Mesenchymal stem cell (in vitro differentiated cells and primary cell): Measurements from ENCODE around the gene KANK4.
A peak's percentile ranks its signal among the peaks of the same experiment; 100 is the strongest.

Experiments
- DNase-seq: peaks from one replicate; pipeline ENCODE4 v3.0.0-alpha.2; 2013
- H2AFZ ChIP-seq: one replicate; pipeline ENCODE4 v1.6.1; 2013; ENCODE audit warnings: low read depth, mild to moderate bottlenecking, control low read depth, inconsistent platforms, low read length, moderate library complexity
- H2AK5ac ChIP-seq: 2 replicates; pipeline ENCODE4 v1.6.1; 2013; ENCODE audit warnings: low read length, moderate library complexity, mild to moderate bottlenecking, inconsistent platforms; ENCODE audit not compliant: severe bottlenecking
- H2BK120ac ChIP-seq: one replicate; pipeline ENCODE4 v1.6.1; 2013; ENCODE audit warnings: low read depth, mild to moderate bottlenecking, inconsistent platforms, low read length, moderate library complexity
- H2BK12ac ChIP-seq, 2 experiments: one replicate each; pipeline ENCODE4 v1.6.1; 2013; ENCODE audit warnings: inconsistent platforms in 2 of 2, low read length in 2 of 2, mild to moderate bottlenecking in 2 of 2, moderate library complexity in 2 of 2, control low read depth in 1 of 2
- H2BK15ac ChIP-seq: one replicate; pipeline ENCODE4 v1.6.1; 2013; ENCODE audit warnings: mild to moderate bottlenecking, low read depth, inconsistent platforms; ENCODE audit not compliant: poor library complexity, severe bottlenecking
- H2BK5ac ChIP-seq: 2 replicates; pipeline ENCODE4 v1.6.1; 2013; ENCODE audit warnings: low read depth, mild to moderate bottlenecking, low read length, control low read depth, inconsistent platforms; ENCODE audit not compliant: poor library complexity, severe bottlenecking
- H3K14ac ChIP-seq, 2 experiments: one replicate each; pipeline ENCODE4 v1.6.1; 2013; ENCODE audit warnings: inconsistent platforms in 2 of 2, low read length in 2 of 2, control low read depth in 1 of 2, mild to moderate bottlenecking in 1 of 2, moderate library complexity in 1 of 2
- H3K18ac ChIP-seq, 2 experiments: one replicate each; pipeline ENCODE4 v1.6.1; 2013; ENCODE audit warnings: inconsistent platforms in 2 of 2, low read length in 2 of 2, control low read depth in 1 of 2, low read depth in 1 of 2, mild to moderate bottlenecking in 1 of 2
- H3K23ac ChIP-seq, 2 experiments: one replicate each; pipeline ENCODE4 v1.6.1; 2013; ENCODE audit warnings: inconsistent platforms in 2 of 2, low read length in 2 of 2, mild to moderate bottlenecking in 2 of 2, moderate library complexity in 2 of 2, control low read depth in 1 of 2
- H3K27ac ChIP-seq: 2 replicates; pipeline ENCODE4 v1.5.1; 2013; ENCODE audit warnings: mild to moderate bottlenecking, moderate library complexity, low read length, control low read depth, inconsistent platforms; ENCODE audit not compliant: poor library complexity, severe bottlenecking
- H3K27me3 ChIP-seq, 2 experiments: 2 replicates each; pipeline versions ENCODE4 v1.6.1 to v1.7.0; 2013; ENCODE audit warnings: low read length in 2 of 2, mild to moderate bottlenecking in 2 of 2, moderate library complexity in 2 of 2, control low read depth in 1 of 2, inconsistent platforms in 1 of 2; ENCODE audit not compliant: control insufficient read depth in 1 of 2, insufficient read depth in 1 of 2
- H3K36me3 ChIP-seq, 2 experiments: 2 replicates each; pipeline versions ENCODE4 v1.6.1 to v1.7.0; 2013; ENCODE audit warnings: low read length in 2 of 2, control low read depth in 1 of 2, inconsistent platforms in 1 of 2, low read depth in 1 of 2, mild to moderate bottlenecking in 1 of 2; ENCODE audit not compliant: insufficient read depth in 2 of 2, control insufficient read depth in 1 of 2
- H3K4ac ChIP-seq, 2 experiments: one replicate each; pipeline ENCODE4 v1.6.1; 2013; ENCODE audit warnings: inconsistent platforms in 2 of 2, low read length in 2 of 2, mild to moderate bottlenecking in 2 of 2, moderate library complexity in 2 of 2, control low read depth in 1 of 2, low read depth in 1 of 2
- H3K4me1 ChIP-seq: 2 replicates; pipeline ENCODE4 v1.6.1; 2013; ENCODE audit warnings: low read depth, low read length, control low read depth; ENCODE audit not compliant: control insufficient read depth, insufficient read depth
- H3K4me2 ChIP-seq: 2 replicates; pipeline ENCODE4 v1.6.1; 2013; ENCODE audit warnings: low read length, mild to moderate bottlenecking, inconsistent platforms; ENCODE audit not compliant: poor library complexity, severe bottlenecking
- H3K4me3 ChIP-seq, 2 experiments: 2 replicates each; pipeline versions ENCODE4 v1.5.1 to v1.7.0; 2013; ENCODE audit warnings: low read length in 2 of 2, mild to moderate bottlenecking in 2 of 2, control low read depth in 1 of 2, low read depth in 1 of 2; ENCODE audit not compliant: insufficient read depth in 1 of 2
- H3K79me1 ChIP-seq: replicated peaks from 2 replicates; pipeline ENCODE4 v1.6.1; 2013; ENCODE audit warnings: mild to moderate bottlenecking, control low read depth, low read length, inconsistent platforms; ENCODE audit not compliant: poor library complexity, severe bottlenecking
- H3K9ac ChIP-seq: 2 replicates; pipeline ENCODE4 v1.7.0; 2013; ENCODE audit warnings: mild to moderate bottlenecking, low read length, moderate library complexity
- H3K9me3 ChIP-seq: 2 replicates; pipeline ENCODE4 v1.7.0; 2013; ENCODE audit warnings: mild to moderate bottlenecking, low read length; ENCODE audit not compliant: control insufficient read depth
- H4K8ac ChIP-seq: one replicate; pipeline ENCODE4 v1.6.1; 2013; ENCODE audit warnings: inconsistent platforms, mild to moderate bottlenecking, low read length, moderate library complexity
- H4K91ac ChIP-seq: one replicate; pipeline ENCODE4 v1.6.1; 2013; ENCODE audit warnings: mild to moderate bottlenecking, low read length, inconsistent platforms
- WGBS: methylation state at CpG from one replicate; pipeline ENCODE4 v1.1.7; 2013; ENCODE audit warnings: mixed read lengths; 5-methylcytosine and 5-hydroxymethylcytosine counted together

The KANK4 gene

GRCh38 chr1:62268315-62268714 lies 50.9 kb downstream of the KANK4 start:
- Histone ChIP-seq H3K14ac (no peak overlapping the region), H2BK120ac (no peak overlapping the region), H3K23ac (peak overlapping the region in 1 of 2 experiments; percentile 18), H3K27ac (no peak overlapping the region), H3K79me1 (no peaks in the 10 kb centered on the region), H3K4me3 (no peak overlapping the region), H2BK5ac (no peak overlapping the region), H3K18ac (no peak overlapping the region), H3K27me3 (peaks cover 9 to 11% of the 10 kb centered on the region in 2 experiments), H3K9me3 (no peaks in the 10 kb centered on the region), H3K4me2 (no peak overlapping the region), H2BK12ac (no peak overlapping the region), H2BK15ac (no peak overlapping the region), H2AFZ (no peak overlapping the region), H3K4ac (no peak overlapping the region), H2AK5ac (no peak overlapping the region), H3K36me3 (no peaks in the 10 kb centered on the region), H4K8ac (no peak overlapping the region), H3K4me1 (peaks cover 4% of the 10 kb centered on the region), H4K91ac (no peak overlapping the region), H3K9ac (no peak overlapping the region)
- 85% methylated on average over 8 of the region's 8 CpGs for WGBS
- DNase-seq = no peak

- H3K4ac ChIP-seq = no peak overlapping the region
- no peak overlapping the region for H3K18ac ChIP-seq
- H4K8ac ChIP-seq = no peak overlapping the region
- H4K91ac ChIP-seq = peak overlapping the region; percentile 40
- H3K14ac ChIP-seq = peak overlapping the region in 1 of 2 experiments; percentile 94
- DNase-seq = no peak
- no peak overlapping the region for H2BK15ac ChIP-seq
- H2BK120ac ChIP-seq = no peak overlapping the region
- 77% methylated on average over 8 of the region's 9 CpGs for WGBS
- no peak overlapping the region for H3K23ac ChIP-seq
- H3K4me2 ChIP-seq = no peak overlapping the region
- peaks cover 7% of the 10 kb centered on the region for H3K4me1 ChIP-seq
- peak overlapping the region in 1 of 2 experiments; percentile 2 for H2BK12ac ChIP-seq
- H3K4me3 ChIP-seq = no peak overlapping the region
- no peaks in the 10 kb centered on the region for H3K36me3 ChIP-seq
- peak overlapping the region; percentile 19 for H2AFZ ChIP-seq
- no peak overlapping the region for H2AK5ac ChIP-seq
- no peak overlapping the region for H3K27ac ChIP-seq
- no peak overlapping the region for H2BK5ac ChIP-seq
- H3K9ac ChIP-seq = no peak overlapping the region
- peaks cover 15 to 16% of the 10 kb centered on the region in 2 experiments for H3K27me3 ChIP-seq
- H3K9me3 ChIP-seq = no peaks in the 10 kb centered on the region
- no peaks in the 10 kb centered on the region for H3K79me1 ChIP-seq
Measured at GRCh38 chr1:62265956-62266935, 53.0 kb downstream of the KANK4 start.

GRCh38 chr1:62263814-62264353 lies 55.4 kb downstream of the KANK4 start:
- Histone ChIP-seq H2BK5ac (no peak overlapping the region), H2BK15ac (no peak overlapping the region), H3K79me1 (no peaks in the 10 kb centered on the region), H3K9me3 (no peaks in the 10 kb centered on the region), H3K36me3 (no peaks in the 10 kb centered on the region), H3K9ac (no peak overlapping the region), H3K18ac (no peak overlapping the region), H2BK12ac (no peak overlapping the region), H4K8ac (no peak overlapping the region), H3K14ac (no peak overlapping the region), H3K23ac (no peak overlapping the region), H3K27ac (no peak overlapping the region), H4K91ac (no peak overlapping the region), H3K4me3 (no peak overlapping the region), H2BK120ac (no peak overlapping the region), H3K4ac (no peak overlapping the region), H3K4me1 (peaks cover 9% of the 10 kb centered on the region), H3K27me3 (peaks cover 19 to 23% of the 10 kb centered on the region in 2 experiments), H2AK5ac (no peak overlapping the region), H3K4me2 (no peak overlapping the region), H2AFZ (no peak overlapping the region)
- no peak for DNase-seq
- WGBS = 78% methylated on average over 10 of the region's 13 CpGs
